Measurements from ENCODE around the gene MAGEA4. TPM values are rescaled to one million over a fixed set of nuclear protein-coding genes. Genes with fewer than 3 reads are reported as not detected.

MAGEA4 gene
- total and polyA plus RNA-seq, 2 donors (not counting 3 experiments of a cell fraction or from before 2014, with no cell fraction given), result not detected

DNA sequence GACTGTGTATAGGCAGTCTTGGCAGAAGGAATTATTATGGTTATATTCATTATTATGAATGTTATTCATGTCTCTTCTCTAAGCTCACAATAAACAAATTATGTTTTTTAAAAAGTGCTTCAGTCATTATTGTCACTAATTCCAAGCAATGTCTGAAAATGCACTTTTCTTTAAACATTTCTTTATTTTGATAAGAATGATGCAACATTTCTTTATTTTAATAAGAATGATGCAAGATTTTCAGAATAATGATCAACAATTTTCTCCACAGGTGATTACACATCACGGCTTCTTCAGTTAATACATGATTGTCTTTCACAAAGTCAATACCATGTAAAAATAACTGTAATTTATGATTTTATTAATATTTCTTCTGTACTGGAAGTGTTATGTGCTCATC, 22.7 kb downstream of the MAGEA4 start:
- no peak overlapping the region for H3K27ac ChIP-seq (ENCODE audit: insufficient read depth, low read depth, low read length)
- BruUV-seq (replicated peaks), result no TSS peak
- no peak overlapping the region for H2AFZ ChIP-seq (ENCODE audit: low read depth, low read length)
- no peaks in the 10 kb centered on the region for H3K9me3 ChIP-seq (replicated peaks; ENCODE audit: control insufficient read depth, insufficient read depth, low read length)
- no peak for FAIRE-seq
- dilution Hi-C loops (cut with MboI; ENCODE audit: extremely low pct_ligation_motif_present, low sequenced_read_pairs) (no loop called here), intact Hi-C loops (cut with micrococcal nuclease) (no loop called here)
- no peaks in the 10 kb centered on the region for H3K4me1 ChIP-seq (ENCODE audit: control insufficient read depth, extremely low read depth, insufficient read depth, low read length)
- H3K36me3 ChIP-seq (ENCODE audit: control insufficient read depth in 2 of 2, extremely low read depth in 1 of 2, insufficient read depth in 2 of 2, low read length in 2 of 2), result no peaks in the 10 kb centered on the region
- no peak for TF ChIP-seq POLR2AphosphoS5 (IDR thresholded peaks at IDR 0.05; ENCODE audit: insufficient read depth, low read depth, low read length)
- TF ChIP-seq, protein P1, sequence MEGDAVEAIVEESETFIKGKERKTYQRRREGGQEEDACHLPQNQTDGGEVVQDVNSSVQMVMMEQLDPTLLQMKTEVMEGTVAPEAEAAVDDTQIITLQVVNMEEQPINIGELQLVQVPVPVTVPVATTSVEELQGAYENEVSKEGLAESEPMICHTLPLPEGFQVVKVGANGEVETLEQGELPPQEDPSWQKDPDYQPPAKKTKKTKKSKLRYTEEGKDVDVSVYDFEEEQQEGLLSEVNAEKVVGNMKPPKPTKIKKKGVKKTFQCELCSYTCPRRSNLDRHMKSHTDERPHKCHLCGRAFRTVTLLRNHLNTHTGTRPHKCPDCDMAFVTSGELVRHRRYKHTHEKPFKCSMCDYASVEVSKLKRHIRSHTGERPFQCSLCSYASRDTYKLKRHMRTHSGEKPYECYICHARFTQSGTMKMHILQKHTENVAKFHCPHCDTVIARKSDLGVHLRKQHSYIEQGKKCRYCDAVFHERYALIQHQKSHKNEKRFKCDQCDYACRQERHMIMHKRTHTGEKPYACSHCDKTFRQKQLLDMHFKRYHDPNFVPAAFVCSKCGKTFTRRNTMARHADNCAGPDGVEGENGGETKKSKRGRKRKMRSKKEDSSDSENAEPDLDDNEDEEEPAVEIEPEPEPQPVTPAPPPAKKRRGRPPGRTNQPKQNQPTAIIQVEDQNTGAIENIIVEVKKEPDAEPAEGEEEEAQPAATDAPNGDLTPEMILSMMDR (IDR thresholded peaks at IDR 0.05; ENCODE audit: extremely low read depth in 1 of 2, insufficient read depth in 1 of 2, low read depth in 1 of 2, low read length in 2 of 2), result no peak
- TF ChIP-seq FOS (IDR thresholded peaks at IDR 0.05; ENCODE audit: borderline replicate concordance, insufficient read depth, low read length), result no peak
- no peaks in the 10 kb centered on the region for H3K27me3 ChIP-seq (ENCODE audit: control insufficient read depth in 2 of 2, insufficient read depth in 2 of 2, low read length in 2 of 2)
- H3K4me3 ChIP-seq (replicated peaks in 1 of 3; ENCODE audit: insufficient read depth in 1 of 3, low read depth in 1 of 3, low read length in 3 of 3), result no peak overlapping the region
- no peak overlapping the region for H3K9ac ChIP-seq (replicated peaks; ENCODE audit: extremely low read depth, insufficient read depth, low read length)
- DNase-seq (ENCODE audit: low read depth, low spot score), result no peak
- H3K79me2 ChIP-seq (ENCODE audit: control insufficient read depth, insufficient read depth, low read length), result no peaks in the 10 kb centered on the region
- no peak overlapping the region for H3K4me2 ChIP-seq (ENCODE audit: insufficient read depth, low read length)
- H4K20me1 ChIP-seq (replicated peaks; ENCODE audit: control insufficient read depth, extremely low read depth, insufficient read depth, low read length), result no peaks in the 10 kb centered on the region
- H3K9me1 ChIP-seq (replicated peaks; ENCODE audit: control insufficient read depth, extremely low read depth, insufficient read depth, low read length), result no peaks in the 10 kb centered on the region
- ChIA-PET CTCF (no interaction called here), POLR2A (no interaction called here)

GRCh38 chrX:151938172-151938571, 25.5 kb downstream of the MAGEA4 start:
- TF ChIP-seq, protein P2, sequence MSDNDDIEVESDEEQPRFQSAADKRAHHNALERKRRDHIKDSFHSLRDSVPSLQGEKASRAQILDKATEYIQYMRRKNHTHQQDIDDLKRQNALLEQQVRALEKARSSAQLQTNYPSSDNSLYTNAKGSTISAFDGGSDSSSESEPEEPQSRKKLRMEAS (IDR thresholded peaks at IDR 0.05; ENCODE audit: insufficient read depth, insufficient read length), result no peak
- no peak for TF ChIP-seq GATA2 (IDR thresholded peaks at IDR 0.05; ENCODE audit: insufficient read depth, insufficient read length, low read depth, low read length)
- TF ChIP-seq POLR2A (IDR thresholded peaks at IDR 0.05; ENCODE audit: low read depth, low read length), result no peak
- no peak for TF ChIP-seq EZH2 (IDR thresholded peaks at IDR 0.05; ENCODE audit: borderline replicate concordance, low read depth, low read length, severe bottlenecking)
- TF ChIP-seq MYC (IDR thresholded peaks at IDR 0.05; ENCODE audit: low read depth, low read length), result no peak
- TF ChIP-seq JUN (IDR thresholded peaks at IDR 0.05; ENCODE audit: borderline replicate concordance, insufficient read depth, insufficient read length, low read depth), result no peak
- no peak for TF ChIP-seq POLR2AphosphoS5 (IDR thresholded peaks at IDR 0.05; ENCODE audit: insufficient read depth, low read depth, low read length)
- TF ChIP-seq, protein P1 (IDR thresholded peaks at IDR 0.05; ENCODE audit: extremely low read depth in 1 of 2, insufficient read depth in 1 of 2, low read depth in 1 of 2, low read length in 2 of 2), result no peak
- ChIA-PET CTCF (interaction anchor here (0.9 kb wide), 1 partner anchor 35 kb away, joined by 3 read pairs; no protein-coding TSS in a partner anchor), POLR2A (no interaction called here)
- H3K4me2 ChIP-seq (ENCODE audit: insufficient read depth, low read length), result no peak overlapping the region
- no peak overlapping the region for H3K9ac ChIP-seq (replicated peaks; ENCODE audit: extremely low read depth, insufficient read depth, low read length)
- BruUV-seq (replicated peaks), result no TSS peak
- no peak for FAIRE-seq
- H4K20me1 ChIP-seq (replicated peaks; ENCODE audit: control insufficient read depth, extremely low read depth, insufficient read depth, low read length), result no peaks in the 10 kb centered on the region
- no peaks in the 10 kb centered on the region for H3K9me1 ChIP-seq (replicated peaks; ENCODE audit: control insufficient read depth, extremely low read depth, insufficient read depth, low read length)
- dilution Hi-C loops (cut with MboI; ENCODE audit: extremely low pct_ligation_motif_present, low sequenced_read_pairs), result no loop called here
- H3K4me1 ChIP-seq (ENCODE audit: control insufficient read depth, extremely low read depth, insufficient read depth, low read length), result no peaks in the 10 kb centered on the region
- H3K36me3 ChIP-seq (ENCODE audit: control insufficient read depth in 2 of 2, extremely low read depth in 1 of 2, insufficient read depth in 2 of 2, low read length in 2 of 2), result no peaks in the 10 kb centered on the region
- no peak overlapping the region for H2AFZ ChIP-seq (ENCODE audit: low read depth, low read length)
- H3K27me3 ChIP-seq (ENCODE audit: control insufficient read depth in 2 of 2, insufficient read depth in 2 of 2, low read length in 2 of 2), result no peaks in the 10 kb centered on the region
- no peak for DNase-seq (ENCODE audit: low read depth, low spot score)
- H3K9me3 ChIP-seq (replicated peaks; ENCODE audit: control insufficient read depth, insufficient read depth, low read length), result no peaks in the 10 kb centered on the region
- H3K4me3 ChIP-seq (replicated peaks in 1 of 3; ENCODE audit: insufficient read depth in 1 of 3, low read depth in 1 of 3, low read length in 3 of 3), result no peak overlapping the region
- H3K27ac ChIP-seq (ENCODE audit: insufficient read depth, low read depth, low read length), result no peak overlapping the region
- intact Hi-C loops (cut with micrococcal nuclease), result no loop called here
- H3K79me2 ChIP-seq (ENCODE audit: control insufficient read depth, insufficient read depth, low read length), result no peaks in the 10 kb centered on the region
